Activated CD8-positive, alpha-beta memory T cell treated with anti-CD3 and anti-CD28 coated beads, Interleukin-2, amount 50 U/mL, for 1 hour (primary cell): ENCODE measurements around the gene PCDHGA6.

Experiments used
- DNase-seq: peaks from one replicate; pipeline ENCODE4 v3.0.0-alpha.2; 2020; ENCODE audit errors: extremely low read depth

The PCDHGA6 gene

GRCh38 chr5:141419074-141419880 lies 45.6 kb downstream of the PCDHGA6 start:
- no peak for DNase-seq

- no peak for DNase-seq
Measured at GRCh38 chr5:141420855-141421488, 47.3 kb downstream of the PCDHGA6 start, which contains the start of gene PCDHGA11. Gene PCDHGA11 (plus strand): TSS chr5:141421051. CDS start chr5:141421228, 177 bp downstream.

GRCh38 chr5:141421489-141421855 lies 47.8 kb downstream of the PCDHGA6 start:
- no peak for DNase-seq

GRCh38 chr5:141422742-141423291 lies 49.1 kb downstream of the PCDHGA6 start:
- DNase-seq, result no peak

- no peak for DNase-seq
Measured at GRCh38 chr5:141427783-141428426, 54.2 kb downstream of the PCDHGA6 start.
